ENCODE results near the gene BMI1. TPM values are rescaled to one million over a fixed set of nuclear protein-coding genes. Genes with fewer than 3 reads are reported as not detected.
"Not testable (repeated sequence)": the region's sequence is repeated elsewhere in the genome, so short reads cannot be mapped to it uniquely, and the experiment has no call there.

Gene BMI1
- total RNA-seq, 1 donor from 2014 or later: 34.4 TPM

- ATAC-seq (no peak), DNase-seq (ENCODE audit: missing footprints) (no peak)
- intact Hi-C loops (cut with DNase I): no loop called here
Observed at GRCh38 chr10:22351131-22351703, 30.3 kb downstream of the BMI1 start.

GRCh38 chr10:22356324-22356873 lies 35.5 kb downstream of the BMI1 start:
- ATAC-seq (no peak), DNase-seq (ENCODE audit: missing footprints) (no peak)
- intact Hi-C loops (cut with DNase I): no loop called here

GRCh38 chr10:22357770-22358169 lies 36.9 kb downstream of the BMI1 start:
- ATAC-seq; intact Hi-C loops (cut with DNase I); DNase-seq (ENCODE audit: missing footprints): not testable (repeated sequence)

- intact Hi-C loops (cut with DNase I): no loop called here
- no peak for DNase-seq (ENCODE audit: missing footprints)
Observed at GRCh38 chr10:22363305-22363704, 42.4 kb downstream of the BMI1 start.

GRCh38 chr10:22364407-22365140 lies 43.7 kb downstream of the BMI1 start:
- ATAC-seq (no peak), DNase-seq (ENCODE audit: missing footprints) (no peak)
- intact Hi-C loops (cut with DNase I): no loop called here

More at GRCh38 chr10:22363305-22363704, 42.4 kb downstream of the BMI1 start:
- ATAC-seq: no peak

- intact Hi-C loops (cut with DNase I): no loop called here
- DNase-seq (ENCODE audit: missing footprints) (no peak), ATAC-seq (no peak)
Observed at GRCh38 chr10:22365233-22365632, 44.3 kb downstream of the BMI1 start.

DNA sequence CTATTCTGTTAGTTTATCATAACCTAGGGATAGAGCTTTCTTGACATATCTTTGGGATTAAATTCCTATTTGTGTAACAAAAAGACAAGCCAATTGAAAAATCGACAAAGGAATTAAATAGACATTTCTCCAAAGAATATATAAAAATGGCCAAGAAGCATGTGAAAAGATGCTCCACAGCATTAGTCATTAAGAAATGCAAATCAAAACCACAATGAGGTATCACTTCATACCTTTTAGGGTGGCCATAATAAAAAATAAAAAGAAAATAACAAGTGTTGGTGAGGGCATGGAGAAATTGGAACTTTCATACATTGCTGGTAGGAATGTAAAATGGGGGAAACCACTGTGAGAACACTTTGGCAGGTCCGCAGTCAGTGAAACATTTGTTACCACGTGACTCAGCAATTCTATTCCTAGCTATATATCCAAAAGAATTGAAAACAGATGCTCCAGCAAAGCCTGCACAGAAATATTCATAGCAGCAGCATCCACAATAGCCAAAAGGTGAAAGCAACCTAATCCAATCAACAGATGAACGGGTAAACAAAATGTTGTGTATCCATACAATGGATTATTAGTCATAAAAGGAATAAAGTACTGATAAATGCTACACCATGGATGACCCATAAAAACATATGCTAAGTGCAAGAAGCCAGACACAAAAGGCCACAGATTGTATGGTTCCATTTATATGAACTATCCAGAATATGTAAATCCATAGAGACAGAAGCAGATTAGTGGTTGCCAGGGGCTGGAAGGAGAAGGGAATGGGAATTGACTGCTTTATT lies 44.9 kb downstream of the BMI1 start:
- DNase-seq (ENCODE audit: missing footprints) (no peak), ATAC-seq (no peak)
- intact Hi-C loops (cut with DNase I): no loop called here

DNA sequence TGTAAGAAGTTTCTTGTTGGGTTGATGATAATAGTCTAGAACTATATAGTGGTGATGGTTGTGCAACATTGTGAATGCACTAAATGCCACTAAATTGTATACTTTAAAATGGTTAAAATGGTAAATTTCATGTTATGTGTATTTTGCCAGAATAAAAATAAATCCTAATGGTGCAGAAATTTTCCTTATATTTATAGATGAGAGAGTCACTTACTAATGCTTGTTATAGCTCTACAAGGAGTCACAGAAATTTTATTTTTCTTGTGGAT lies 45.5 kb downstream of the BMI1 start:
- DNase-seq (ENCODE audit: missing footprints) (no peak), ATAC-seq (no peak)
- intact Hi-C loops (cut with DNase I): no loop called here

DNA sequence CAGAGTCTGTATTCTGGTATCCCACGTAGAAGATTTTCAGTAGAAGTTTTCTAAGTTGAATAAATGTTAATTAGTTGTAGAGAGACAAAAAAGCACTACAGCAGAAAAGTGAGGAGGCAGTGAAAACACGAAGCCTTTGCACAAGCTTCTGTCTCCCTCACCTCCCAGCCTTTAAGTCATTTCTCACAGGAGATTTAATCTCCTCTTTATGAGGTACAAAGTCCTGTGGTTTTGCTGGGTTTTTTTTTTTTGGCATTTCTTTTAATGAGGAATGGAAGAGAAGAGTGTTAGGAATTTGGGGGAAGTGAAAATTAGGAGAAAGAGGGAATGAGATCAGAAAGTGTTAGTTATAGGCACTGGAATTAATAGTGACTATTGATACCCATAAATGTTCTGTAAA lies 45.9 kb downstream of the BMI1 start:
- intact Hi-C loops (cut with DNase I): no loop called here
- ATAC-seq: no peak
- no peak for DNase-seq (ENCODE audit: missing footprints)

GRCh38 chr10:22367471-22367870 lies 46.6 kb downstream of the BMI1 start:
- intact Hi-C loops (cut with DNase I): no loop called here
- DNase-seq (ENCODE audit: missing footprints) (no peak), ATAC-seq (no peak)

DNA sequence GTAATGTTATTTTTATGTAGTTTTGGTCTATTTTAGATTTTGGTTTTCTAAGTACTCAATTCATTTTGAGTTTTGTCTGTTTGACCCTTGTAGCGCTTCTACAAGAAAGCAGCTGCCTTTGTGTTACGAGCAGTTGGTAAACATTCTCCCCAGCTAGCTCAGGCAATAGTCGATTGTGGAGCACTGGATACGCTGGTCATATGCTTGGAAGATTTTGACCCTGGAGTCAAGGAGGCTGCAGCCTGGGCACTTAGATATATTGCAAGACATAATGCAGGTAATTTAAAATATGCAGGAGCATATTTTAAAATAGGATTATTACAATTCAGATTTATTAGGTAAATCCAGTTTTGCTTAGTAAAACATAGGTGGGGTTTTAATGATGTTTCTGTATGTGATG lies 47.5 kb downstream of the BMI1 start:
- no peak for ATAC-seq
- DNase-seq (ENCODE audit: missing footprints): no peak
- intact Hi-C loops (cut with DNase I): no loop called here

DNA sequence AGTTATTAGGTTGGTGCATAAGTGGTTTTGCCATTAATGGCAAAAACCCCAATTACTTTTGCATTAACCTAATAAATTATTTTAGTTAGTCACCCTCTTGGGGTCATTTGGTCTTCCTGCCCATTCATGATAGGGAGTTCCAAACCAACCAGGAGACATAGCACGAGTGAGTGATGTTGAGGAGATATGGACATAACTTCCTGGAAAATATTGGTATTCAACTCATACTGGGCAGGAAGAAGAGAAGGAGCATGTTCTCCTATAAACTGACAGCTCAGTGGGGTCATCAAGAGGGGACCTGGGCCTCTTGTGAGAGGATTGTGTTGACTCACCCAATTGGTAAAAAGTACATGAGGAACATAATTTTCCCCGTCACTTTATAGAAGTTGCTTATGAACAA lies 48.1 kb downstream of the BMI1 start:
- no peak for ATAC-seq
- intact Hi-C loops (cut with DNase I): no loop called here

GRCh38 chr10:22369434-22370072 lies 48.7 kb downstream of the BMI1 start:
- intact Hi-C loops (cut with DNase I): no loop called here
- DNase-seq (ENCODE audit: missing footprints): no peak
- ATAC-seq: no peak

More for the DNA sequence above, 48.1 kb downstream of the BMI1 start:
- DNase-seq (ENCODE audit: missing footprints): no peak

GRCh38 chr10:22370320-22370719 lies 49.4 kb downstream of the BMI1 start:
- intact Hi-C loops (cut with DNase I): no loop called here
- DNase-seq (ENCODE audit: missing footprints): no peak
- ATAC-seq: no peak

GRCh38 chr10:22372298-22372697 lies 51.4 kb downstream of the BMI1 start:
- DNase-seq (ENCODE audit: missing footprints) (no peak), ATAC-seq (no peak)
- intact Hi-C loops (cut with DNase I): no loop called here

DNA sequence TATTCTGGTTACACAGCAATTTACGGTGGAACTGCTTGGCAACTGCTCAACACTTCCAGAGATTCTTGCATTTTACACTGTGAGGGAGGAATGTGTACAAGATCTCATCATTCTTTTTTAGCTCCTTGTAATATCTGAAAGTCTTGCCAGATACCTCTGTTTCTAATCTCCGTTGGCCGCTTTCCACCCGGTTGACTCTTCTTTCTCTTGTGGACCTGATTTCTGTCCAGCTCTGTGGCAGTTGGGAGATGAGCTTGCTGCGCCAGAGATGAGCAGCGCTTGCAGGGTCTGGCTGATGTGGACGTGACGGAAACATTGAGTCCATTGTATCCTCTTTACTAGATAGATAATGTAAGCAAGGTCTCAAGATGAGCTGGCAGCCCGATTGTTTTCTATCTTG lies 52.0 kb downstream of the BMI1 start:
- ATAC-seq (no peak), DNase-seq (ENCODE audit: missing footprints) (no peak)
- intact Hi-C loops (cut with DNase I): no loop called here

- DNase-seq (ENCODE audit: missing footprints): no peak
- ATAC-seq: no peak
- intact Hi-C loops (cut with DNase I): no loop called here
Observed at GRCh38 chr10:22374489-22375126, 53.7 kb downstream of the BMI1 start.

GRCh38 chr10:22379059-22379458 lies 58.2 kb downstream of the BMI1 start:
- intact Hi-C loops (cut with DNase I): no loop called here
- DNase-seq (ENCODE audit: missing footprints) (no peak), ATAC-seq (no peak)
